GM12865 (cell line): ENCODE results near the gene MYO1B.

Experiments
- DNase-seq: peaks from one replicate; pipeline ENCODE4 v3.0.0; 2010; ENCODE audit warnings: low read depth
- H3K4me3 ChIP-seq: 2 replicates; pipeline ENCODE4 v1.5.1; 2011; ENCODE audit warnings: mild to moderate bottlenecking, low read depth, low read length, control low read depth
- TF ChIP-seq, protein P1 (sequence below): IDR thresholded peaks from 2 replicates; pipeline ENCODE4 v1.5.1; 2011; ENCODE audit warnings: low read length, control low read depth, low read depth, inconsistent platforms; ENCODE audit not compliant: insufficient read depth; ENCODE audit errors: missing control alignments

The MYO1B gene

DNA sequence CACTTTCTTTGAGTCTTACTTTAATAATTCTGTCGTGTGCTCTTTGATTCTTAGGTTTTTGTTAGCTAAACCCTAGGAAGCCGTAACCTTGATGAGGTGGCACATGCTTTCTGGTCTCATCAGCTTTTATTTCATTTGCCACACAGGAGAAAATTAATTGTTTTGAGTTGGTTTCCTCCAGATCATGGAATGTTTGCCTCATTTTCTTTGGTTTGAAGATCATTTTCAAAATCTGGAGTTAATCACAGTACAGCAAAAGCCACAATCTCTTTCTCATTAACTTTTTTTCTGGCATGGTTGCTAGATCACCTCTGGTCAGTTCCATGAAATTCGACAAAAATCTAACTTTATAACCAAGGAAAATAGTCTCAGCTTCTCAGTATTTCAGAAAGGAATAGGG, 182.9 kb downstream of the MYO1B start:
- TF ChIP-seq, protein P1, sequence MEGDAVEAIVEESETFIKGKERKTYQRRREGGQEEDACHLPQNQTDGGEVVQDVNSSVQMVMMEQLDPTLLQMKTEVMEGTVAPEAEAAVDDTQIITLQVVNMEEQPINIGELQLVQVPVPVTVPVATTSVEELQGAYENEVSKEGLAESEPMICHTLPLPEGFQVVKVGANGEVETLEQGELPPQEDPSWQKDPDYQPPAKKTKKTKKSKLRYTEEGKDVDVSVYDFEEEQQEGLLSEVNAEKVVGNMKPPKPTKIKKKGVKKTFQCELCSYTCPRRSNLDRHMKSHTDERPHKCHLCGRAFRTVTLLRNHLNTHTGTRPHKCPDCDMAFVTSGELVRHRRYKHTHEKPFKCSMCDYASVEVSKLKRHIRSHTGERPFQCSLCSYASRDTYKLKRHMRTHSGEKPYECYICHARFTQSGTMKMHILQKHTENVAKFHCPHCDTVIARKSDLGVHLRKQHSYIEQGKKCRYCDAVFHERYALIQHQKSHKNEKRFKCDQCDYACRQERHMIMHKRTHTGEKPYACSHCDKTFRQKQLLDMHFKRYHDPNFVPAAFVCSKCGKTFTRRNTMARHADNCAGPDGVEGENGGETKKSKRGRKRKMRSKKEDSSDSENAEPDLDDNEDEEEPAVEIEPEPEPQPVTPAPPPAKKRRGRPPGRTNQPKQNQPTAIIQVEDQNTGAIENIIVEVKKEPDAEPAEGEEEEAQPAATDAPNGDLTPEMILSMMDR = no peak
- DNase-seq = no peak
- H3K4me3 ChIP-seq = no peak overlapping the region

DNA sequence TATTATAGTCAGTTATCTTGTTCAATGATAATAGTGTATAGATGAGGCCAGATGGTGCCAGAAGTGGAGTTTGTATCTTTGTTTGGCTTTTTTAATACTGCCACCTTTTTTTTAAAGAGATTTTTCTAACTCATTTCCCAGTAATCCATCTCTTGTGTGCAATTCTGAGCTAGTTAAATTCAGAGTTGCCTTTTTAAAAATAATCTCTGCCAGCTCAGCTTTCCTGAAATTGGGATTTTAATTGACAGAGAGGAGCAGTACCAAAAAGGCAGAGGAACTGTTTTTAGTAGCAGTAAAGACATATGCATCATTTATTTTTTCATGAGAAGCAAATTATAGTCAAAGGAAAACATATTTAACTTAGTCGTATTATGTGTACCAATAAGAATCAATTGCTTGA, 185.3 kb downstream of the MYO1B start:
- H3K4me3 ChIP-seq = no peak overlapping the region
- TF ChIP-seq, protein P1 = no peak
- DNase-seq = no peak

DNA sequence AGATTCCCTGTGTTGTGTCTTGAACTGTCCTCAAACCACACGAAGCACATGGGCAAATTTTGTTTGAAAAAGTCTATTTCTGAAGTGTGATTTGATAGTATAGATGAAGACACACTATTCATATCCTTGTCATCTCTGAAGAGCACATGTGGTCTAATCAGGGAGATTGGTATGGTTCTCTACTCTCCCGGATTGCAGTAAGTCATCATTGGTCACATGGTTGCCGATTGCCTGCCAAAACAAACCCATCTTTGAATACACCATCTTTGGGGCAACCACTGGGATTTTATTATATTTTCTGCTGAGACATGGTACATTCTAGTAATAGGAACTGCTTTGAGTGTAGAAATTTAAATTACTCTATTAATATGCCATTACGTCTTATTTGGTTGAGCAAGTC, 186.9 kb downstream of the MYO1B start:
- TF ChIP-seq, protein P1 = no peak
- no peak overlapping the region for H3K4me3 ChIP-seq
- no peak for DNase-seq

DNA sequence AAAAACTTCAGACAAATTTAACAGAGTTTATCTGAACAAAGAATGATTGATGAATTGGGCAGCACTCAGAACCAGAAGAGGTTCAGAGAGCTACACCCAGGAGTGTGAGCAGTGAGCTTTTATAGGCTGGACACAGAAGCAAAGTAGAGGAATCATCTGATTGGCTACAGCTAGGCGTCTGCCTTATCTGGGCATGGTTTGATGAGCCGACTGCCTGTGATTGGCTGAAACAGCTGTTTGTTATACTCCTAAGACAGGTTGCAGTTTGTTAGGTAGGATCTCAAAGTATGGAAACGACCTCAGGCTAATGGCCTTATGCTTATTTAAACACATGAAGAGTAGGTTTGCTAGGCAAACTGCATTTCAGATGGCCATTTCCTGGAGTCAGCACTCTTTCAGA, 188.9 kb downstream of the MYO1B start:
- TF ChIP-seq, protein P1 = no peak
- peak; percentile 3 for DNase-seq
- no peak overlapping the region for H3K4me3 ChIP-seq

DNA sequence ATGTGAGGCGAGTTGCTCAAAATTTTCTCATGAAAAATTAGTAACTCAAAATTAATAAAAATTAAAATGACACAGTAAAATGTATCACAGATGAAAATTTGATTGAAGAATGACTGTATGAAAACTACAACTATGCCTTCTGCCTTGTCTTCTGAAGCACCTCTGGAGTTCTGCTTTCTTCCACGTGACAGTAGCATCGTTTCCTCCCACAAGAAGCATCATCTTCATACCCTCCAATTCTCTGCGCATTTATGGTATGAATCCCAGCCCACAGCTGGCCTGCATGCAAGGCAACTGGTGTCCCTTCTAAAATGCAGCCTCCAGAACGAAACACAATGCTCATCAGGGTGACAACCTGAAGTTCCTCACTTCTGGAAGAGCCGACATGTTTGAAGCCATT, 189.9 kb downstream of the MYO1B start:
- TF ChIP-seq, protein P1 = no peak
- DNase-seq = no peak
- H3K4me3 ChIP-seq = no peak overlapping the region

DNA sequence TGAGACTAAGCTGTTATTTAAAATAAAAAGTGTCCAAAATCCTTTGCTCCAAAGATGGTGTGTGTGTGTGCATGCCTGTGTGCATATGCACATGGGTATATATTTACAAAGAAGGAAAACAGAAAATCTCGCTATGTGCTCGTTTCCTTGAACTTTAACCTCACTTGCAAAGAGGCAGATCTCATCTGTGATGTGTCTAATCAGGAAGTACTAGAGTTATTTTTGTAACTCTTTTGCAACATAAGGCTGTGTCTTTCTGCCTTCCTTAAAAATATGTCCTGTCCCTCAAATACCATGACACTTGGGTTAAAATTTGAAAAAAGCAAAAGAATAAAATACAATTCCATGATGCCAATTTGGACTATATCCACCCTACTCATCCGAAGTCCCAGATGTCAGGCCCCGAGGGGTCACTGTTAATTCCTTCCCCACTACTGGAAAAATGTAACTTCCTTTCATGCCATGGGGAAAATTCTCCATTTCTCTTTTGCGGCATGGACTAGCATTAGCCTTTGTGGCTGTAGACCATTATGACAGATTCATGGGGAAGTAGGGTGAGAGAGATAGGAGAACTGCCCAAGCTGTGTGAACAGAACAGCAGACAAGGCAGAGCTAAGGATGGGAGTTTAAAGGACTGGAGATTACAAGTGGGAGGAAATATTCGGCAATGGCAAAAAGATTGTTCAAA, 191.3 kb downstream of the MYO1B start:
- TF ChIP-seq, protein P1 = no peak
- DNase-seq = no peak
- no peak overlapping the region for H3K4me3 ChIP-seq

DNA sequence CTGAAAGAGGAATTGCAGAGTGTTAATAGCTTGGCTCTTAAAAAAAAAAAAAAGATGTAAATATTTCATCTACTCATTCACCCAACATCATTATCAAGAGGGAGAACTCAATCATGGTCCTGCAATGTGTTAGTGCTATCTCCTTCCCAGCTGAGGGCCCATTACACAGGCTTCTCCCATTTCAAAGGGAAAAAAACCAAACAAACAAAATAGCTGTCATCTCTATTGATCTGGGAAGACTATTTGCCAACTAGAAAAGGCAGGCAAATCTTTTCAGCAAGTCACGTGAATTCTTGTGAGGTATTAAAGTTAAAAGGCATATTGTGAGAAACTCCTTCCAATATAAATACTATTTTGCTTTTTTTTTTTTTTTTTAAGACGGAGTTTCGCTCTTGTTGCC, 194.3 kb downstream of the MYO1B start:
- no peak for DNase-seq
- no peak overlapping the region for H3K4me3 ChIP-seq
- TF ChIP-seq, protein P1 = no peak
